ENCODE results near the gene NAGPA. TPM values are rescaled to one million over a fixed set of nuclear protein-coding genes. Genes with fewer than 3 reads are reported as not detected.
A peak's percentile ranks its signal among the peaks of the same experiment; 100 is the strongest.

The NAGPA gene
- total RNA-seq, 1 experiment from 2014 or later: 12.6 TPM

DNA sequence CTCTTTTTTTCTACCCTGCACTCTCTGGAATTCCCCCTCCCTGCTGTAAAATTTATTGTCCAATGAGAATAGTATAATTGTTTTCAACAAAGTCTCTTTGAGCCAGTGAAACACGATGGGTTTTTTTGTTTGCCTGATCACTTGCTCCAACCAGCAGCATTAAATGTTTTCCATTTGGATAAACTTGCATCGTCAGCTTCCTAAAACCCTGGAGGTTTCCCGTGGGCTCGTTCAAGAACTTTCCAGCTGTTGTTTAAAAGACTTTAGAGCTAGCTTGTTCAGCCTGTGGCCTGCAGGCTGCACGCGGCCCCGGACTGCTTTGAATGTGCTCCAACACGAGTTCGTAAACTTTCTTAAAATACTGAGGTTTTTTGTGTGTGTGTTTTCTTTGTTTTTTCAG lies 14.9 kb downstream of the NAGPA start:
- H3K79me2 ChIP-seq (ENCODE audit: low read length): no peaks in the 10 kb centered on the region
- H3K9ac ChIP-seq (ENCODE audit: low read length): no peak overlapping the region
- H3K9me2 ChIP-seq (replicated peaks; ENCODE audit: insufficient read depth, low read length): no peaks in the 10 kb centered on the region
- H3K4me1 ChIP-seq (ENCODE audit: low read length): no peaks in the 10 kb centered on the region
- H3K27me3 ChIP-seq (ENCODE audit: low read length): no peaks in the 10 kb centered on the region
- H3K4me2 ChIP-seq (ENCODE audit: low read depth, low read length, poor library complexity, severe bottlenecking): no peak overlapping the region
- no peak overlapping the region for H3K4me3 ChIP-seq (ENCODE audit: low read length)
- no peaks in the 10 kb centered on the region for H3K9me3 ChIP-seq (ENCODE audit: low read length)
- H4K20me1 ChIP-seq (ENCODE audit: insufficient read depth, low read depth, low read length): no peaks in the 10 kb centered on the region
- H2AFZ ChIP-seq (ENCODE audit: low read length): no peak overlapping the region
- DNase-seq: no peak
- no peak overlapping the region for H3K27ac ChIP-seq (ENCODE audit: low read length)
- H3K36me3 ChIP-seq (ENCODE audit: insufficient read depth, low read length): no peaks in the 10 kb centered on the region

GRCh38 chr16:5017678-5017969 lies 16.1 kb downstream of the NAGPA start:
- no peak overlapping the region for H3K9ac ChIP-seq (ENCODE audit: low read length)

DNA sequence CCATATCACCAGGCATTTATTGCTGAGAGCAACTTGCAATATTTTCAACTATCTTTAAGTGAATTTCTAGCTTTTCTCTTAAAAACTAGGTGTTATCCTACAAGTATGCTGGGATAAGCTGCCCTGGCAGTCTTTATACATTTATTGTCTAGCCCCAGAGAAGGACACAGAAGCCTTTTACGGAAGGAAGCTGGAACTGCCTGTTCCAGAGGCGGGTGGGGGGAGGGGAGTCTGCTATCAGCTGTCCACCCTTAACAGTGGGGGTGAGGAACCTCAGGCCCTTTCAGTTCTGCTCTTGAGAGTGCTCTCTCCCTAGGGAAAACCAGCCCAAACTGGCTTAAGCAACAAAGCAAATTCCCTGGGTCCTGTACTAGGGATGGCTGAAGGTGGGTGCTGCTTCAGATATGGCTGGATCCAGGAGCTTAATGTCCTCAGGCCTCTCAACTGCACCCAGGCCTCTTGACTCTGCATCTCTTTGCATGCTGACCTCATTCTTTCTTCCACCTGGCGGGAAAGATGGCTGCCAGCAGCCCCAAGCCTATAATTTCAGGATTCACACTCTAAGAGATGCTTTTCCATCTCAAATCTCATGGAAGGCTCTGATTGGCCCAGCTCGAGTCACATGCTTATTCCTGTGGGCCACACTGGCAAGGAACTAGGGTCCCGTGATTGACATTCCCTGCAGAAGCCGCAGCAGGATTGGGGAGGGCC lies 16.6 kb downstream of the NAGPA start:
- H3K4me1 ChIP-seq (ENCODE audit: low read length): no peaks in the 10 kb centered on the region
- H4K20me1 ChIP-seq (ENCODE audit: insufficient read depth, low read depth, low read length): no peaks in the 10 kb centered on the region
- no peak overlapping the region for H3K4me3 ChIP-seq (ENCODE audit: low read length)
- H3K9me2 ChIP-seq (replicated peaks; ENCODE audit: insufficient read depth, low read length): no peaks in the 10 kb centered on the region
- no peaks in the 10 kb centered on the region for H3K9me3 ChIP-seq (ENCODE audit: low read length)
- H3K36me3 ChIP-seq (ENCODE audit: insufficient read depth, low read length): no peaks in the 10 kb centered on the region
- H3K4me2 ChIP-seq (ENCODE audit: low read depth, low read length, poor library complexity, severe bottlenecking): no peak overlapping the region
- no peaks in the 10 kb centered on the region for H3K79me2 ChIP-seq (ENCODE audit: low read length)
- no peak overlapping the region for H3K27ac ChIP-seq (ENCODE audit: low read length)
- H3K9ac ChIP-seq (ENCODE audit: low read length): no peak overlapping the region
- no peaks in the 10 kb centered on the region for H3K27me3 ChIP-seq (ENCODE audit: low read length)
- DNase-seq: no peak
- H2AFZ ChIP-seq (ENCODE audit: low read length): no peak overlapping the region

More at GRCh38 chr16:5017678-5017969, 16.1 kb downstream of the NAGPA start:
- no peaks in the 10 kb centered on the region for H3K9me3 ChIP-seq (ENCODE audit: low read length)
- H3K4me2 ChIP-seq (ENCODE audit: low read depth, low read length, poor library complexity, severe bottlenecking): no peak overlapping the region
- no peak overlapping the region for H3K27ac ChIP-seq (ENCODE audit: low read length)
- no peaks in the 10 kb centered on the region for H3K9me2 ChIP-seq (replicated peaks; ENCODE audit: insufficient read depth, low read length)
- no peak overlapping the region for H2AFZ ChIP-seq (ENCODE audit: low read length)
- DNase-seq: no peak
- no peak overlapping the region for H3K4me3 ChIP-seq (ENCODE audit: low read length)
- H4K20me1 ChIP-seq (ENCODE audit: insufficient read depth, low read depth, low read length): no peaks in the 10 kb centered on the region
- H3K36me3 ChIP-seq (ENCODE audit: insufficient read depth, low read length): no peaks in the 10 kb centered on the region
- H3K79me2 ChIP-seq (ENCODE audit: low read length): no peaks in the 10 kb centered on the region
- H3K27me3 ChIP-seq (ENCODE audit: low read length): no peaks in the 10 kb centered on the region
- no peaks in the 10 kb centered on the region for H3K4me1 ChIP-seq (ENCODE audit: low read length)

GRCh38 chr16:5015887-5016286 lies 17.8 kb downstream of the NAGPA start:
- H3K9ac ChIP-seq (ENCODE audit: low read length): no peak overlapping the region
- no peak overlapping the region for H3K27ac ChIP-seq (ENCODE audit: low read length)
- H3K4me1 ChIP-seq (ENCODE audit: low read length): no peaks in the 10 kb centered on the region
- H3K27me3 ChIP-seq (ENCODE audit: low read length): no peaks in the 10 kb centered on the region
- no peak overlapping the region for H3K4me2 ChIP-seq (ENCODE audit: low read depth, low read length, poor library complexity, severe bottlenecking)
- H4K20me1 ChIP-seq (ENCODE audit: insufficient read depth, low read depth, low read length): no peaks in the 10 kb centered on the region
- no peak for DNase-seq
- no peak overlapping the region for H3K4me3 ChIP-seq (ENCODE audit: low read length)
- no peaks in the 10 kb centered on the region for H3K79me2 ChIP-seq (ENCODE audit: low read length)
- no peaks in the 10 kb centered on the region for H3K9me2 ChIP-seq (replicated peaks; ENCODE audit: insufficient read depth, low read length)
- H3K36me3 ChIP-seq (ENCODE audit: insufficient read depth, low read length): no peaks in the 10 kb centered on the region
- no peaks in the 10 kb centered on the region for H3K9me3 ChIP-seq (ENCODE audit: low read length)
- H2AFZ ChIP-seq (ENCODE audit: low read length): no peak overlapping the region

GRCh38 chr16:5015351-5015750 lies 18.4 kb downstream of the NAGPA start:
- Histone ChIP-seq H3K4me1 (ENCODE audit: low read length) (no peaks in the 10 kb centered on the region), H3K9me3 (ENCODE audit: low read length) (no peaks in the 10 kb centered on the region), H3K79me2 (ENCODE audit: low read length) (no peaks in the 10 kb centered on the region), H3K4me2 (ENCODE audit: low read depth, low read length, poor library complexity, severe bottlenecking) (no peak overlapping the region), H4K20me1 (ENCODE audit: insufficient read depth, low read depth, low read length) (no peaks in the 10 kb centered on the region), H3K27ac (ENCODE audit: low read length) (no peak overlapping the region), H2AFZ (ENCODE audit: low read length) (no peak overlapping the region), H3K9me2 (replicated peaks; ENCODE audit: insufficient read depth, low read length) (no peaks in the 10 kb centered on the region), H3K27me3 (ENCODE audit: low read length) (no peaks in the 10 kb centered on the region), H3K4me3 (ENCODE audit: low read length) (no peak overlapping the region), H3K9ac (ENCODE audit: low read length) (no peak overlapping the region), H3K36me3 (ENCODE audit: insufficient read depth, low read length) (no peaks in the 10 kb centered on the region)
- DNase-seq: peak; percentile 65

- H3K9me3 ChIP-seq (ENCODE audit: low read length): no peaks in the 10 kb centered on the region
- H4K20me1 ChIP-seq (ENCODE audit: insufficient read depth, low read depth, low read length): no peaks in the 10 kb centered on the region
- no peak overlapping the region for H3K4me2 ChIP-seq (ENCODE audit: low read depth, low read length, poor library complexity, severe bottlenecking)
- no peaks in the 10 kb centered on the region for H3K4me1 ChIP-seq (ENCODE audit: low read length)
- H3K9ac ChIP-seq (ENCODE audit: low read length): no peak overlapping the region
- no peaks in the 10 kb centered on the region for H3K9me2 ChIP-seq (replicated peaks; ENCODE audit: insufficient read depth, low read length)
- no peaks in the 10 kb centered on the region for H3K36me3 ChIP-seq (ENCODE audit: insufficient read depth, low read length)
- H3K27ac ChIP-seq (ENCODE audit: low read length): no peak overlapping the region
- H3K4me3 ChIP-seq (ENCODE audit: low read length): no peak overlapping the region
- no peaks in the 10 kb centered on the region for H3K79me2 ChIP-seq (ENCODE audit: low read length)
- H2AFZ ChIP-seq (ENCODE audit: low read length): no peak overlapping the region
- DNase-seq: no peak
- H3K27me3 ChIP-seq (ENCODE audit: low read length): no peaks in the 10 kb centered on the region
These were observed 20.8 kb downstream of the NAGPA start for GRCh38 chr16:5012887-5013286.

- no peak for DNase-seq
- no peaks in the 10 kb centered on the region for H3K9me2 ChIP-seq (replicated peaks; ENCODE audit: insufficient read depth, low read length)
- H4K20me1 ChIP-seq (ENCODE audit: insufficient read depth, low read depth, low read length): no peaks in the 10 kb centered on the region
- H3K27ac ChIP-seq (ENCODE audit: low read length): no peak overlapping the region
- H2AFZ ChIP-seq (ENCODE audit: low read length): no peak overlapping the region
- no peak overlapping the region for H3K4me3 ChIP-seq (ENCODE audit: low read length)
- H3K36me3 ChIP-seq (ENCODE audit: insufficient read depth, low read length): no peaks in the 10 kb centered on the region
- H3K9me3 ChIP-seq (ENCODE audit: low read length): no peaks in the 10 kb centered on the region
- no peaks in the 10 kb centered on the region for H3K27me3 ChIP-seq (ENCODE audit: low read length)
- H3K4me1 ChIP-seq (ENCODE audit: low read length): no peaks in the 10 kb centered on the region
- H3K9ac ChIP-seq (ENCODE audit: low read length): no peak overlapping the region
- no peaks in the 10 kb centered on the region for H3K79me2 ChIP-seq (ENCODE audit: low read length)
- no peak overlapping the region for H3K4me2 ChIP-seq (ENCODE audit: low read depth, low read length, poor library complexity, severe bottlenecking)
These were observed 22.1 kb downstream of the NAGPA start for GRCh38 chr16:5011637-5012036.

DNA sequence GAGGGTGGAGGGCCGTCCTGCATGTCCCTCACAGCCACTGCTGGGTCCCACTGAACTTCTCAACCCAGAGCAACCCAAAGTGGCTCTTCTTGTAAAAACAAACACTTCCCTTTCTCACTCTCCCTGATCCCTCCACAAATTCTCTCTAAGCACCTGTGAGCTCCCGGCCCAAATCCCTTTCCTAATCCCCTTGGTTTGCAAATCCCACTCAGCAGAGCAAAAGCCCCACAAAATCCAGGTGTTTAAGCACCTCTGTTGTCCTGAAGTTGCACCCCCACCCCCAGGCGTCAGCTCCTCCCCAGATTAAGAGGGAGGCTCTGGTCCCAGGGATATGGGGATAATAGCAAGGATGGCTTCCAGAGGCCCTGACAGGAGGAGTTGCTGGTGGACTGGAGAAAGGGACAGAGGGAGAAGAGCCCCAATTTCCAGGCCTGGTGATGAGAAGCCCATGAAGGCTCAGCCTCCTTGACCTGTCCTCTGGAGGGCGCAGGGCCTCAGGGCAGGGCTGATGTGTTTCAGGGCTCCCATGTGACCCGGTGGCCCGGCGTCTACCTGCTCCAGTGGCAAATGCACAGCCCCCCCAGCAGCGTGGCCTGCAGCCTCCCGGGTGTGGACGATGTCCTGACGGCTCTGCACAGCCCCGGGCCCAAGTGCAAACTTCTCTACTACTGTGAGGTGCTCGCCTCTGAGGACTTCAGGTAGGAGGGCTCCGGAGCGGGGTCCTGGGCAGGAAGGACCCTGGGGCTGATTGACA lies 23.0 kb downstream of the NAGPA start:
- H3K36me3 ChIP-seq (ENCODE audit: insufficient read depth, low read length): no peaks in the 10 kb centered on the region
- no peaks in the 10 kb centered on the region for H3K9me2 ChIP-seq (replicated peaks; ENCODE audit: insufficient read depth, low read length)
- no peak overlapping the region for H3K9ac ChIP-seq (ENCODE audit: low read length)
- no peak overlapping the region for H3K27ac ChIP-seq (ENCODE audit: low read length)
- DNase-seq: peak; percentile 60
- no peaks in the 10 kb centered on the region for H3K79me2 ChIP-seq (ENCODE audit: low read length)
- H3K4me1 ChIP-seq (ENCODE audit: low read length): no peaks in the 10 kb centered on the region
- no peaks in the 10 kb centered on the region for H3K9me3 ChIP-seq (ENCODE audit: low read length)
- H4K20me1 ChIP-seq (ENCODE audit: insufficient read depth, low read depth, low read length): no peaks in the 10 kb centered on the region
- H3K4me3 ChIP-seq (ENCODE audit: low read length): no peak overlapping the region
- H3K27me3 ChIP-seq (ENCODE audit: low read length): no peaks in the 10 kb centered on the region
- H3K4me2 ChIP-seq (ENCODE audit: low read depth, low read length, poor library complexity, severe bottlenecking): no peak overlapping the region
- no peak overlapping the region for H2AFZ ChIP-seq (ENCODE audit: low read length)
